GM20431 (cell line): ENCODE measurements around the gene DNPEP.

Experiments used
- in situ Hi-C: fragments of 300-500 bp; cut with MseI, MboI; formaldehyde crosslinking; loops from one replicate; pipeline ENCODE4 v1.15.0; 2020; ENCODE audit warnings: low sequenced_read_pairs; ENCODE audit not compliant: unreplicated experiment

The DNPEP gene

GRCh38 chr2:219325657-219326315 lies 61.9 kb downstream of the DNPEP start:
- in situ Hi-C loops, result no loop called here

GRCh38 chr2:219325136-219325535 lies 62.6 kb downstream of the DNPEP start:
- in situ Hi-C loops, result no loop called here

- in situ Hi-C loops, result no loop called here
Observed at GRCh38 chr2:219323434-219323833, 64.3 kb downstream of the DNPEP start.
